Fibroblast of skin of right biceps (primary cell): ENCODE measurements around the gene MAP2K5.

Experiments
- DNase-seq: peaks from one replicate; pipeline ENCODE4 v3.0.0-alpha.2; 2013

Gene MAP2K5

DNA sequence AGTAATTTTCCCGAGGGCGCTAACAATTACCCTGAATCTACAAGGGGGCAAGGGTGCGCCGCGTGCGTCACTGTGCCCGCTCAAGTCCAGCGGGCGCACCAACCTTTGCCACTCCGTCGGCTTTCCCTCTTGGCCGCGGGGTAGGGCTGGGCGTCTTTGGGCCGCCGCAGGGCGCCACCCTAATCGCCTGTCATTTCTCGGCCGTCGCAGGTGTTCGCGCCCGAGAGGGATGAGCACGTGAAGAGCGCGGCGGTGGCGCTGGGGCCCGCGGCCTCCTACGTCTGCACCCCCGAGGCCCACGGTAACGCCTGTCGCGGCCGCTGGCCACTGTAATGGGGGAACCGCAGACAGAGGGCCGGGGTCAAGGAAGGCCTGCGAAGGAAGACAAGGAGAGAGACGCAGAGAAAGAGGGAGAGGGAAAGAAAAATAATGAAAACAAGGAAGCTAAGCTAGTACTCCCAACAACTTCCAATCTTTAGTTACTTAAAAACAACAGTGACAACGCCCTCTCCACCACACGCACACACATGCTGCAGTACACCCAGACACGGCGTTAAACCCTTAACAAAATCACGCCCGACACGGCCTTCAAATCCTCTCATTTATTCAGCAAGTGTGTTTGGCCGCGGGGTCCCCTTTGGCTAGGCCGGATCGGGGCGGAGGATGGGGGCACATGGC lies 286.6 kb downstream of the MAP2K5 start:
- no peak for DNase-seq

DNA sequence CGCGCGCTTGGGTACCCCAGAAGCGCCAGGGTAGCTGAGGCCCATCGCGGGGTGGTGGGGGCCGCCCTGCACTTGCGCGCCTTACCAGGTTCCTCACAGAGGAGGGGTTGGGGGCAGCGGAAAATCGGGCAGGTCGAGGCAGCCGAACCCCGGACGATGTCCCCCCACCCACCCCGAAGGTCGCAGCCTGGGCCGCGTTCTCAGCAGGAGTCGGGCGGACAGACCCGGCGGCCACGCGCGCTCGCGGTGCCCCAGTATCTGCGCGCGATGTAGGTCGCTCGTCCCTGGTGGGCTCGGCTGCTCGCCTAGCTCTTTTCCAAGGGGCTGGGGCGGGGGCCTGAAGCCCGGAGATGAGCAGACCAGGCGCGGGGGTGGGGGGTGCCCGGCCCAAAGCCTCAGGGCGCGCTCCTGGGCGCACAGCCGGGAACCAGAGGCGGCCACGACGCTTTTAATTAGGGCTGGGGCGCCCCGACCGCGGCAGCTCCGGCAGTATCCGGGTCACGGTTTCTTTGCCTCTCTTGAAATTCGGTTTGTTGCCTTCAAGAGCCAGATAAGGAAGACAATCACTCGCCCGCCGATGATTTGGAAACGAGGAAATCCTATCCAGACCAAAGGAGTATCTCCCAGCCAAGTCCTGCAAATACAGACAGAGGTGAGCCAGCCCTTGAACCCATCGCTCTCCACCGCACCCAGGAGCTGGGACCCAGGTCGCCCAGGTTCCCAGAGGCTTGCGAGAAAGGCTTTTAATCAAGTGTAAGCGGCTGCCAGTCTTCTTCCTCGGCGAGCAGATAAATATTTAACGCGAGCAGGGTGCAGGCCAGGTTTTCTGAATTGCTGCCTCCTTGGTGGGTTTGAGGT lies 287.4 kb downstream of the MAP2K5 start:
- no peak for DNase-seq

DNA sequence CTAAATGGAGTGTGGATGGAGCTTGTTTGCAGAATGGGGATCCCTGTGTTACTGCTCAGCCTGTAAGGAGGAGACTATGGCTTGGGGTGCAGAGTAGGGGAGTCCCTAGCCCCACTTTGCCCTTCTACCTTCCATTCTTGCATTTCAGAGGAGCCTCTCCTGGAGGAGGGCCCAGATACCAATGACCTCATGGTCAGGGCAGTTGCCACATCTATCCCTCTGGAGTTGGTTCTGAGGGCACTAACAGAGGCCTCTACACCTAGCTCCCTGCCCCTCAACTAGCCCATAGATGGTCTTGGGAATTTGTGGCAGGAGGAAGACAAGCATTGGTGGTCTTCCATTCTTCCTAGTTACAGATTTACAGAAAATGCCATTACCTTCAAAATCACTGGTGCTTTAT lies 288.9 kb downstream of the MAP2K5 start:
- DNase-seq, result no peak

DNA sequence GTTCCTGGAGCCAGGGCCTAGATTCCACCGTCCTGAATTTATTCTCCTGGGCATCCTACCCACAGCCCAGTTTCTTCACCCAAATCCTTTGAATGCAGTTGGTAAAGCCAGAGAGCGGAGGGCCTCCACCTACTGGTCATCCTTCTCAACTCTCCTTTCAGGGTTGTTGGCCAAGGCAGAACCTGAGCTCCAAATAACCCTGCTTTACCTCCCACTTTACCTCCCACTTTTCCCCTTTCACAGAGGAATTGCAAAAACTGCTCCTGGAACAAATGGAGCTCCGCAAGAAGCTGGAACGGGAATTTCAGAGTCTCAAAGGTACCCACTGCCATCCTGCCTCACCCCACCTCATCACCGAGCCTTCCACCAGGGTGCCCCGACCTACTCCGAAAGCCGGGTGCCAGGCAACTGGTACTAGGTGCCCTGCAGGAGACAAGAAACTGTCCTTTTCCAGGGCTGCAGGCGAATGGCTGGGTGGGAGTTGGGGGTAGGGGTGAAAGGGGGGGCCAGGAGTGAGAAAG lies 289.6 kb downstream of the MAP2K5 start:
- no peak for DNase-seq

DNA sequence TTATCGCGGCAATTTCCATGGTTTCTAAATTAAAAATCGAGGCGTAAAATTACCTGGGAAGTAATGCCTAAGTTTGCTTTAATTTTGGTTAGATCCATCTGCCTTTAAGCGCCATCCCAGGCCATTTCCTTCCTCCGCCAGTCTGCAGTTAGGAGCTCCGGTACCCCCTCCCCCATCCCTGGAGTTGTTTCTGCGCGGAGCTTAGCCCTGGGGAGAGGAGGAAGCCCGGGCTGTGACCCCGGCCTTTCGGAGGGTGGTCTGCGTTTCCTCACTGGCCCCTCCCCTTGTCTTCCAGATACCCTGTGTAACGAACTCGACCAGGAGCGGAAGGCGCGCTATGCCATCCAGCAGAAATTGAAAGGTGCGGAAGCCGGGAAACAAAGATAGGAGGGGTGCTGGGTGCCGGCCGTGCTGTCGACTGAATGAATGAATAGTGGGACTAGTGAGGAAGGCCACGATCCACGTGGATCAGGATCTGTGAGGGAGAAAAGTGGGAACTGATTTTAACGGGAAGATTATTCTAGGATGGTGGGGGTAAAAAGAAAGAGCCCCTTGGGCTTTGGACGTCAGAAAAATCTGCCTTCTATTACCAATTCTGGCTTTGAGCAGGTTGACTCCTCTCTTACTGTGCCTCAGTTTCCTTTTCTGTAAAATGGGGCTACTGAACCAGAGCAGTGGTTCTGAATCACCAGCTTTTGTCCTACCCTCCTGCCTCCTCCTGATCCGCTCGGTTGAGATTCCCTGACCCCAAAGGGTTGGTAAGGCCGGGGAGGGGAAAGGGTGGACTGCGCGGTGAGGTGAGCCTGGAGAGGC lies 290.6 kb downstream of the MAP2K5 start:
- DNase-seq, result no peak

DNA sequence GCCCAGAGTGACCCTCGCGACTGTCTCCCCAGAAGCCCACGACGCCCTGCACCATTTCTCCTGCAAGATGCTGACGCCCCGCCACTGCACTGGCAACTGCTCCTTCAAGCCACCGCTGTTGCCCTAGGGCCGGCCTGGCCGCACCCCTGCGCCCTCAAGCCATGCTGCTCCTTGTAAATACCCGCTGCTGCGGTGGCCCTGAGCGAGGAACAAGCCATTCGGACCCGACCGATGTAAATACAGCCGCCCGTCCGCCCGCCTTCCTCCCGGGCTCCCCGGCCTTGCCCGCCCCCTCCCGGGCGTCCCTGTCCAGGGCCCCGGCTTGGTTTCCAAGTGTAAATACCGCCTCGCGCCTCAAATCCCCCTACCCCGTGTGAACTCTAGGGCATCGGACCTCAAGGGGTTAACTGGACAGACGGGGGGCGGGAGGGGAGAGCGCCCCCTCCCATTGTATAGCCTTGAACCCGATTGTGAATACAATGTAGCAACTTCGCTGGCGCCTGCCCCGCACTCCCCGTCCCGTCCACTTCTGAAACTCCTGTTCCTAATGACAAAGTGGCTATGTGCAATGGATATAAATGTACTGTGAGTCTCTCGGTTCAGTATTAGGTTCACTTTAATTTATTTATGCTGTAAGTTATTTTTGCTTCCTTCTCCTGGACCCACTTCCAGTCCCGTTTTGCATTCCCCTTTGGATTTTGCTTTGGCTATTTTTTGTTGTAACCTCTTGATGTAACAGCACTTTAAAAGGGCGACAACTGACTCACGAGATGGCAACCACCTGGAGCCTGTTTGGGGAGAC lies 291.4 kb downstream of the MAP2K5 start:
- DNase-seq, result peak; percentile 40

DNA sequence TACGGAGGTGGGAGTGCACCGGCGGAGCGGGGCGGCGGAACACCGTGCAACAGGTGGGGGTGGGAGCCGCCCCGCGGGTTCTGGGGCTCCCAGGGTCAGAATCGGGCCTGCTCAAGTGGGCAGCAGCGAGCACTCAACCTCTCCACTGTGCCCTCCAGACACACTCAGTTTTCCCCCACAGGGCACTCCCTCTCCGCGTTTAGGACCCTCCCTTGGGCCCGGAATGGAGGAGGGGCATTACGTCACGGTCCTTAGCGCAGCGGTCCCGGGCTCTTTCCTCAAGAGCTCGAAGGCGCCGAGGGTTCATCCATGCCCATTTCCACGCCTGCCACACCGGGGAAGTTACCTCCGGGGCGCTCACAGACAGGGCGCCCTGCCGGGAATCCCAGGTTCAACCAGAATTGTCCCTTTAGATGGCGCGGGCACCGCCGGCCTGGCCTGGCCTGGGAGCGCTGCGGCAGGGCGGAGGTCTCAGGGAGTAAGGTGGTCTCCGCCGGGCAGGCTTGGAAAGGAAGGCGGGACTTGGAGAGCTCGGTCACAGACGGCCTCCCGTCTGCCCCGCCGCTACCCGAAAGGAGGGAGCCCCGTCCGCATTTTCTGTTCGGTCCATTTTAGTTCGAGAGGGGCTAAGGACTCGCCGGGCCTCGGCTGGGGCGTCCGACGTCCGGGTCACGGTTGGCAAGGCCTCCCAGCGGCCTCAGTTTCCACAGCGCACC lies 292.2 kb downstream of the MAP2K5 start:
- no peak for DNase-seq

DNA sequence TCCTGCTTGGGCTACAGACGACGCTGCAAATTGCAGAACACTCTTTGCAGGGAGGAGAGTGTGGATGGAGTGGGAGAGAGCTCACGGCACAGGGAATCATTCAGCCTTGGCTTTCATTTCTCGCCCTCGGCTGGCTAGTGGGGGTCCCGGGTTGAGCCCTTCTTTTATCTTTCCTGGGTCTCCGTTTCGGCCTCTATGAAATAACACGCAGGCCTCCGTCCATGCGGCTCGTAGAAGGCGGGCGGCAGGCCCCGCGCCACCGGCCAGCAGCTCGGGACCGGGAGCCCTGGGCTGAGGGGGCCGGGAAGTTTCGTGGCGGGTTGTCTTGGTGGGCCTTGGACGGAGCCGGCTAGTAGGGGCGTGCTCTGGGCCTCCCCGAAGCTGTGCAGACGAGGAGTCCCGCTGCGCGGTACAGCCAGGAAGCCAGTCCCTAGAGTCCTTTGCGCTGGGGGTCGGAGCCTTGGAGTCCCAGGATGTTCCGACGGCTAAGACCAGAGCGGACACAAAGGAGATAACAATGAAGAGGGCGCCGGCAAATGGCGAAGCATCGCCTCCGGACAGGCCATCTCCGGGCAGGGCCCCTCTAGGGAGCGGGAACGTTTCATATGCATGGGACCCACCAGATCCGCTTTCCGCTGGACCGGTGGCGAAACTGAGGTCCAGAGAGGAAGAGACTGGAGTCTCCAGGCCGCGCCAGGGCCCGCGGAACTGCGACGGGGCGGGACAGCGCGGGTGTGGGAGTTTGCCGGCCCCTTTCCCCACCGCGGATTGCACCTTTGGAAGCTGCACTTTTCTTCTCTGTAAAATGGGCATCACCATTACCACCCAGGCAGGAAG lies 293.0 kb downstream of the MAP2K5 start:
- DNase-seq, result no peak

DNA sequence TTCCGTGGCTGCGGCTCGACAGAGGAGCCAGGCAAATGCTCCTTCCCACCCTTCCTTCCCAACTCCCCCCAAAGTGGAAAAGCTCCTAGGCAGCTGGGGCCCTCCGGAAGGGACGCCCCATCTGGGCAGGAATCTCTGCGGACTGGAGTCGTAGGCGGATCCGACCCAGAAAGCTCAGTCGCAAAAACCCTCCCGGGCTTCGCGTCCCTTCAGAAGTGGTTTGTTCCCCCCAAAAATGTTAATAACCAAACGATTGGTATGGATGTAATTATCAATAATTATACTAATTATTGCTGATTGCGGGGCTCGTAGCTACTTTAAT lies 293.6 kb downstream of the MAP2K5 start:
- DNase-seq, result no peak

DNA sequence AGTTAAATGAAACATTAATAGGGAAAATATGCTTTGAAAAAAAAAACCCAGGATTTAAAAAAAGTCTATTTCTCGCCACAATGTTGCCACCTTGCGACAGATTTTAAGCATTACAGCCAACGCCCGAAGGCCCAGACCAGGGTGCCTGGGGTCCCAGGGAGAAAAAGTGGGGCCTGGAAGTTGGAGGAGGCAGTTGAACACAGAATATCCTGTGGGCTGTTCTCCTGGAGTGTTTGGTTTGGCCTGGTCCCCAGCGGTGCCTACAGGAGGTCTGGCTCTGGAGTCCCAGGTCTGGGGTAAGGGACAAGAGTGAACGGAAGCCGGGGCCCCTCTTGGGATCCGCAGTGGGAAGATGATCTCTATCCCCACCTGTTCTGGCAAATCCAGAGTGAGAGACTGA lies 294.0 kb downstream of the MAP2K5 start:
- peak; percentile 32 for DNase-seq

DNA sequence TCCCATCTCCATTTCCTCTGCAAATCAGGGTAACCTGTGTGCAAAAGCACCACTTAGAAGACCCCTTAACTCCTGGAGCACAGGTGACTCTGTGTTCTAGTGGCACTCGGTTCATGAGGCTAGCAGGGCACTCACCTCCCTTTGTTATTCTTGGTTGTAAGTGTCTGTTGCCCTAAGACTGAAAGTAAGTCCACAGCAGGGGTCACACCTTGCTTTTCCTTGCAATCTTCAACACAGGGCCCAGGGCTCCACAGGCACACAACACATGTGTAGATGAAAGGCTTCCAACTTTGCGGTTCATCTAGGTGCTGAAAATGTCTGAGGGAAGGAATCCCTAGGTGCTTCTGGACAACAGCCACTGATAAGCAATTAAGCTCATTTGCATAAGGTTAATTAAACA lies 294.5 kb downstream of the MAP2K5 start:
- no peak for DNase-seq

DNA sequence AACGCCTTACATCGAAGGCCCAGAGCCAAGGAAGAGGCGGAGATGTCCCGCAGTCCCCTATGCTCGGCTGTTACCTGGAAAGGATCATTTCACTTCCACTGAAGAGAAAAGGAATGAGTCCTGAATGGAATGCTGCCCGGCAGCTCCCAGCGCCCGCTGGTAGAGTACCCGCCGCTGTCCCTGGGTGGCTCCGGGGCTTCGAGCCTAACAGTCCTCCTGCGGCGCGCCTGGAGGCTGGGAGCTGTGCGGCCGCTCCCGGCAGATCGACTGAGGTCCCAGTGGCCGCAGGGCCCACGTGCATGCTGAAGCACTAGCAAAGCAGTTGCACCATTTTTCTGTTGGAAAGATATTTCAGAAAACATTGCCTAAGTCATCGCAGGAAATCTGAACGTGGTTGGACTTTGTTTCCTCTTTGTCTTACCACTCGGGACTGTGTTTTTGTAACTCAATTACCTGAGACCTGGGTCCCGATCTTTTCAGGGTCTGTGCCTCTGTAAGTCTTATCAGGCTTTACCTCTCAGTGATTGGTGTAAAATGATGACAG lies 296.4 kb downstream of the MAP2K5 start:
- peak; percentile 30 for DNase-seq

DNA sequence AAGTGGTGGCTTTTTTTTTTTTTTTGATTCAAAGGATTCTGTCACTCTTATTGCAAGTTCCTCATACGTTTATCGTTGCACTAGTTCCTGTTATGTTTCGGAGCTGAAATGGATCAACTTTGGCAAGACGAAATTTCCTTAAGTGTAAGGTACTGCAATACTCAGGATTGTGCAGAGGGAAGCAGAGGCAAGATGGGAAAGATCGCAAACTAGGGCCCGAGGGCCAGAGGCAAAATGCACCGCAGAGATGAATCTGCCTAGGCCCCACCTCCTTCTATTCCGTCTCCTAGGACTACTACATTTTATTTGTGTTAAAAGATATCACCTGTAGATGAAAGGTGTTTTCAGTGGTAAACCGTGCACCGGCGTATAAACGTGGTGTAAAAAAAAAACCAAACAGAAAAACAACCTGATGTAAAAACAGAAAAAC lies 297.0 kb downstream of the MAP2K5 start:
- DNase-seq, result peak; percentile 52

DNA sequence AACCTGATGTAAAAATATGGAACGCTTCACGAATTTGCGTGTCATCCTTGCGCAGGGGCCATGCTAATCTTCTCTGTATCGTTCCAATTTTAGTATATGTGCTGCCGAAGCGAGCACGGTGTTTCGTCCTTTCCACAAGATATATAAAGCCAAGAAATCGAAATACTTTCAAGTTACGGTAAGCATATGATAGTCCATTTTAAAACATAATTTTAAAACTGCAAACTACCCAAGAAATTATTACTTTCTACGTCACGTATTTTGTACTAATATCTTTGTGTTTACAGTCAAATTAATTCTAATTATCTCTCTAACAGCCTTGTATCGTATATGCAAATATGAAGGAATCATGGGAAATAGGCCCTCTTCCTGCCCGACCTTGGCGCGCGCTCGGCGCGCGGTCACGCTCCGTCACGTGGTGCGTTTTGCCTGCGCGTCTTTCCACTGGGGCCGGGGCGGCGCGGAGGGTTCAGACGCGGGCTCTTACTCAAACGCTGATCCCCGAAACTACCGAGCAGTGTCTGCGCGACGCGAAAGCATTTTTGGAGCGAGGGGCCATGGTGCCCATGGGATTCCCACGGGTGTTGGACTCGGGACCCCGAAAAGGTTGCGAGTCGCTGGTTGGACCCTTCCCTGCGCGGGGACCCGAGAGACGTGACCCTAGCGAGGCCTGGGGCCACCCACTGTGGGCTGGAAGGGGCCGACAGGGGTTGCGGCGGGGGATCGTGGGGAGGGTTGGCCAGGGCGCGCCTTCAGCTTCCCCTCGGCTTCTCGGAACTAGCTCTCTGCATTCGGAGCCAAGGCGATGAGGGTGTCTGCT lies 297.6 kb downstream of the MAP2K5 start, which contains the start of gene RNU6-1:
Gene RNU6-1 (minus strand): TSS at position 117 of the 820 bp plus-strand sequence.
- peak; percentile 91 for DNase-seq

DNA sequence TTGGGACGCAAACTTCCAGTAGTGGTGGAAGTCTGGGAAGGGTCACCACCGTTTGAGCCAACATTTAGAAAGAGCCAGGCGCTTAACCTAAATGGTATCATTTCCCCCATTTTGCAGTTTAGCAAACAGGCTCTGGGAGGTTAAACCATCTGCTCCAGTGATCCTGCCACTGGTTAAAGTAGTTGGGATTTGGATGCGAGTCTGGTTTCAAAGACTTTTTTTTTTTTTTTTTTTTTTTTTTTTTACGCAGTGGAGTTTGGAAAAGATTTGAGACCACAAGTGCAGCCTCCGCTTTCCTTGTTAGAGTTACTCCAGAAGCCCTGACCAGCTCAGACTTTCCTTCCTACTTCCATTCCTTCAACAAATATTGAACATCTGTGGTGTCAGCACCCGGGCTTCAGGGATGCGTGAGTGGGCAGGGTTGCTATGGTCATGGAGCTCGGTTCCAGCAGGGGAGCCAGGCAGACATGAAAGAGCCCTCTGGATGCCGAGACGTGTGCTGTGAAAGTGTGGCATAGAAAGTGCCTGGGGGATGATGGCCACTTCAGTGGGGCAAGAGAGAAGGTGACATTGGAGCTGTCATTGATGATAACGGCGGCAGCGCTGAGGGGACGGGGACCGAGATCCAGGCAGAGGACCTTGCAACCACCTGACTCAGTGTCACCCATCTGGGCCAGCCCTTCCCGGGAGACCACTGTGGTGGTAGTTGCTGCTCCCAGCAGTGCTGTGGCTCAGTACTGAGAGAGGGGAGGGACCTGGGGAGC lies 298.4 kb downstream of the MAP2K5 start:
- DNase-seq, result peak; percentile 36

DNA sequence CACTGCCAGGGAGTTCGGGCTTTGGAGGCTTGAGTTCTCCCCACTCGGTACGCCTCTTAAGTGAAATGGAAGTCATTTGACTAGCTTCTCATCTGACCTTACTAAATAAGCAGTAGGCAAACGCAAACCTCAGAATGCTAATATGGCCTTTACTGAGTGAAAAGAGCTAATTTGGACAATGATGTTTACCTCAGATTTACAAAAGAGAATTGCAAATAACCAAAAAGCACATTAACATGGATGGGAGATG lies 298.9 kb downstream of the MAP2K5 start:
- no peak for DNase-seq

DNA sequence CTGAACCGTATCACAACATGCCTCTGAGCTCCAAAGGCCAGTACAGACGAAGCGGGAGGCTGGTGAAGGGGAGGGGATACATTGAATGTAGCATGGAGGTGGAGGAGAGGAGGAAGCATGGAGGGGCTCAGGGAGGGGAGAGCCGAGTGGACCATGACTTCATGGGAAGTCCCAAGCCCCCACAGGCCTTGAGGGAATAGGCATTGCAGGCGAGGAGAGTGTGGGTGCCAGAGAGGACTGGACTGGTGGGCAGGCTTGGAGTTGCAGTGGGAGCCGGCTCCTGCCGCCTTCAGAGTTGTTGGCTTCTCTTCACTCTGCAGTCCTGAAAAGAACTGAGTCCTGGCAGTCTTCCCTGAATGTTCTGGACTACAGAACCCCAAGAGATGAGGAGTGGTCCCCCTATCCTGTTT lies 300.6 kb downstream of the MAP2K5 start:
- DNase-seq, result no peak

DNA sequence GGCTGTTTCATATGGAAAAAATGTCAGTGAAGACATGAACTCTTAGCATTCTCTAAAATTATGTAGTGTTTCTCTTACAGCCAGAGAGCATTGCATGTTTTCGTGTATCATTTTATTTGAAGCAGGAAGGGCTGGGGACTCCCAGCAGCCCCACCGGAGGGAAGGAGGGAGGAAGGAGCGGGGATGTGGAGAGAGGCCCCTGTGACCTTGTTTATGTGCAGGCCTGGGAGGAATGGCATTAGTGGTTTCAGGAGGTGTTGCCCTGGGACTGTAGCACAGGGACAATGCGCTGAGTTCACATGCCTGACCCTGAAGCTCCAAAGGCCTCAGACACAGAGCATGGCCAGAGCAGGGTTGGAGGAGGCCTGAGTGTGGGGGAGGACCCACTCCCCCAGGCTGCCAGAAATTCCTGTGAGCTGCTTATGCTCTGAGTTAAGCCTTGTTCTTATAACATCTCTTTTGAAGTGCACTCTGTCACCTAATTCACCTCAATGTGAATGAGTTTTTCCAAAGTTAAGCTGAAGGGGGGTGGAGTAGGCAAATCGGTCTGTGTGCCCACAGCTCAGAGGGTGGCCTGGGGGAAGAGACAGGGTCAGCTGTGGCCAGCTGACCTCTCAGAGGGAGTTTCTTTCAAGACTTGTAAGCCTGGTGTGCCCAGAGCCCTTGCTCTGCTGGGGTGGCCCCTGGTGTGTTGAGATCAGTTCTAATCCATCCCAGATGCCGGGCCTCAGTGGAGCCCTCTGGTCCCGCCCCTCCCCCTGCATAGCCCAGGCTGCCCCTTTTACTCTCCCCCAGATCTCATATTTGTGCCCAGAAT lies 301.3 kb downstream of the MAP2K5 start:
- DNase-seq, result peak; percentile 57
